Mucosa of gallbladder (tissue), 1 donor: Measurements from ENCODE around the gene GUCY1A1. TPM values are rescaled to one million over a fixed set of nuclear protein-coding genes. Genes with fewer than 3 reads are reported as not detected.
A peak's percentile ranks its signal among the peaks of the same experiment; 100 is the strongest.
"Not testable (repeated sequence)": the region's sequence is repeated elsewhere in the genome, so short reads cannot be mapped to it uniquely, and the experiment has no call there.

ENCODE experiments used
- DNase-seq: peaks from one replicate; pipeline ENCODE4 v3.0.0-alpha.2; 2020; ENCODE audit warnings: low spot score
- total RNA-seq: library from RNA; stranded (reverse); gene quantifications from one replicate; pipeline ENCODE4 v1.2.1, GENCODE V29; 2021
- donor health status: DM: no; HTN: no; CAD: no.

GUCY1A1 gene, protein sequence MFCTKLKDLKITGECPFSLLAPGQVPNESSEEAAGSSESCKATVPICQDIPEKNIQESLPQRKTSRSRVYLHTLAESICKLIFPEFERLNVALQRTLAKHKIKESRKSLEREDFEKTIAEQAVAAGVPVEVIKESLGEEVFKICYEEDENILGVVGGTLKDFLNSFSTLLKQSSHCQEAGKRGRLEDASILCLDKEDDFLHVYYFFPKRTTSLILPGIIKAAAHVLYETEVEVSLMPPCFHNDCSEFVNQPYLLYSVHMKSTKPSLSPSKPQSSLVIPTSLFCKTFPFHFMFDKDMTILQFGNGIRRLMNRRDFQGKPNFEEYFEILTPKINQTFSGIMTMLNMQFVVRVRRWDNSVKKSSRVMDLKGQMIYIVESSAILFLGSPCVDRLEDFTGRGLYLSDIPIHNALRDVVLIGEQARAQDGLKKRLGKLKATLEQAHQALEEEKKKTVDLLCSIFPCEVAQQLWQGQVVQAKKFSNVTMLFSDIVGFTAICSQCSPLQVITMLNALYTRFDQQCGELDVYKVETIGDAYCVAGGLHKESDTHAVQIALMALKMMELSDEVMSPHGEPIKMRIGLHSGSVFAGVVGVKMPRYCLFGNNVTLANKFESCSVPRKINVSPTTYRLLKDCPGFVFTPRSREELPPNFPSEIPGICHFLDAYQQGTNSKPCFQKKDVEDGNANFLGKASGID
- total RNA-seq = 20.0 TPM

DNA sequence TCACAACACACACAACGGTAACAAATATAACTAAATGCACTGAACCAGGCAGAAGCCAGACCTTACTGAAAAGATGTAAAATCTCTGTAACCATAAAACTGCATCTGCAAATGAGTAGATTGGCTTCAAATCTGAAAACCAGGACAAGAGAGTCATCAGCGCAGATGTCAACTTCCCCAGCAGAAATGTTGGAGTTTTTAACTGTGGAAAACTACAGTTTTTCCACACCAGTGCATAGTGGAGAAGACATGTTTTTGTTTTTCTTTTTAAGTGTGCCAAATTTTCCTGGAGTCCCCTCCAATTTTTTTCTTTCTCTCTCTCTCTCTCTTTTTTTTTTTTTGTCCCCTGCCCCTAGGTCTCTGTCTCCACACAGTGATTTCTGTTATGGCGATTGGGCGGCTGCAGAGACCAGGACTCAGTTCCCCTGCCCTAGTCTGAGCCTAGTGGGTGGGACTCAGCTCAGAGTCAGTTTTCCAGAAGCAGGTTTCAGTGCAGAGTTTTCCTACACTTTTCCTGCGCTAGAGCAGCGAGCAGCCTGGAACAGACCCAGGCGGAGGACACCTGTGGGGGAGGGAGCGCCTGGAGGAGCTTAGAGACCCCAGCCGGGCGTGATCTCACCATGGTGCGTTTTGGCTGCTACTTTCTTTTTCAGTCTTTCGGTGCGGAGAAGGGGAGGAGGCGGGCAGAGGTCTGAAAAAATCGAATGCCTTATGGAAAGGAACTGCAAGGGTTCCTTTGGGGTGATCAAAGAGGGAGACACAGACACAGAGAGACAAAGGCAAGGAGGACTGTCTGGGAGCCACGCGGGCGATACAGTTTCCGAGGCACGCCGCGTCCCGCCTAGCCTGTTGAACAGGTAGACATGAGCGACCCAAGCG, at the start of gene GUCY1A1:
Gene GUCY1A1, plus strand, starts transcription at position 505 of the 878 bp plus-strand sequence. CDS start 30,020 bp downstream, outside the sequence.
- peak; percentile 34 for DNase-seq

DNA sequence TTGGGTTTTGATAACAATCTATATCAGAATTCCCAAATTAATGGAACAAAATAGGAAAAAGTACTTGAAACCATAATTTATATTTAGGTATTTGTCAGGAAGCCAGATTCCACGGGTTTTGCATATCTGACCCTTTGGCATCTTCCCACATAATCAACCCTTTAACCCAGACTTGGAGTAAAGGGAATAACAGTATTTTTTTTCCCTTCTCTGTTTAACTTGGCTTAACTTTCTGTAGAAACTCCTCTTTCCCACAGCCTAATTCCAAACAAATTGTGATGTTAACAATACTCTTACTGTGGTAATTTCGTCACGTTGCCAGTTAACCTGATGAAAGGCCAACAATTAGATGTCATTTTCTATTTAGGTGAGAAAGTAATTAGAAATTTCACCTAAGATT, 49.4 kb upstream of the GUCY1A1 start:
- DNase-seq = no peak

DNA sequence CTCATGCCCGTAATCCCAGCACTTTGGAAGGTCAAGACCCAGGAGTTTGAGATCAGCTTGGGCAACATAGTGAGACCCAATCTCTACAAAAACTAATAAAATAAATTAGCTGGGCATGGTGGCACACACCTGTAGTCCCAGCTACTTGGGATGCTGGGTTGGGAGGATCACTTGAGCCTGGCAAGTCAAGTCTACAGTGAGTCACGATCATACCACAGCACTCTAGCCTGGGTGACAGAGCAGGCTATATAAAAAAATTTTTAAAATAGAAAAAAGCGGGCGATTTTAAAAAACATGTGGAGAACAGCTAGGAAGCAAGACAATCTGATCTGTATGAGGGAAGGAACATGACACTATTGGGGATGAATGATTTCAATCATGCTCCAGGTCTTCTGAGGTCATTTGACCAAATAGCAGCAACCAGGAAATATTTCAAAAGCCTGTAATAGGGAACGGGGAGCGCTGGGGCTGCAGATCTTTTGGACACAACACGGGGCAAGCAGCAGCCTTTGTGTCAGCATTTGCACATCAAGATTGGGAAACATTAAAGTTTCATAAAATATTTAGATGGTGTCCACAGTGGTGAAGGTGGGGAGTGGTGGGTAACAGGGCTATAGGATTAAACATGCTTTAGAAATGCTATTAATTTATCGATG, 48.3 kb upstream of the GUCY1A1 start:
- no peak for DNase-seq

DNA sequence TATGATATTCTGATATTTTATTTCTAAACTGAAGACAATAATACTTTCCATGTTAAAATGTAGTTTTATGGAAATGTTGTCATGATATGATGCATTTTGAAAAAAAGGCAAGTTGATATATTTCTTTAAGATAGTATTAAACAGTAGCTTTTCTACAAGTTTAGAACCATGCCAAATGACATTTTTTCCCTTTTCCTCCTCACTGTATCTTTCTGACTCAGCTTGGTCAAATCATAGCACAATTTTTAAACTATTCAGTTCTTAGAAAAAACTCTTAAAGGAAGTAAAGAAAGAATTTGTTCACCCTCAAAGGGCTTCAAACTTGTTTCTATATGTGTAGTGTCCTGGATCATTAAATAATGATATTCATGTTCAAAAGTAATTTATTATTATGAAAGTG, 46.0 kb upstream of the GUCY1A1 start:
- no peak for DNase-seq

DNA sequence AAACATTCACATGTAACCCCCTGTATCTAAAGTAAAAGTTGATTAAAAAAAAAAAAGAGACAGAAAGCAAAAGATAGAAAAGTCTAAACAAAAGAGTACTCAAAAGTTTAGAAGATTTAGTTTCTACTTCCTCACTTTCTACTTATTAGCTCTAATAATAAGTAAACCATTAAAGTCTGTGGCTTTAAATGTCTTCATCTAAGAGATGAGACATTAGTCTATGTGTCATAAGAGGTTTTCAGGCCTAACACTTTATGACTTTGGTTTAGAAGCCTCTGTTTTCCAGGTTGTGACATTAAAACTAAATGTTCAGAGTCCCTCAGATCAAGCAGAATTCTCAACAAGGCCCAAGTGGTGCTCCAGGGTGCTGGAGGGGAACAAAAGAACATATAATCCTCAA, 42.2 kb upstream of the GUCY1A1 start:
- DNase-seq = no peak

DNA sequence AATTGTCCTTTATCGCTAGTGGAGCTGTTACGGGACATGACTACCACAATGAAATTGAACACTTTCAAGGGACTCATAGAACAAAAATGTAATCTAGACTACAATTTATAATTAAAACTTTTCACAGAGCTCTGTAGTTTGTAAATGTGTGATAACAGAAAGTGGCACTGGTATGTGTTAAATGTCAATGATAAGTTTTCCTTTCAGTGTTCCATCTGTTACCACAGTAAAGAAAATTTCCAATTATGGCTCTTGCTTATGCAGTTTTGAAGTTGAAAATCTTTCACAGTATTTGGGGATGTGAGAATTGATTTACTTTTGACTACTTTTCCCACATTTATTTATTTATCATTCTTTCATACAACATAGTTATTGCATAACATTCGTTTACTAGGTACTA, 40.1 kb upstream of the GUCY1A1 start:
- DNase-seq = no peak

DNA sequence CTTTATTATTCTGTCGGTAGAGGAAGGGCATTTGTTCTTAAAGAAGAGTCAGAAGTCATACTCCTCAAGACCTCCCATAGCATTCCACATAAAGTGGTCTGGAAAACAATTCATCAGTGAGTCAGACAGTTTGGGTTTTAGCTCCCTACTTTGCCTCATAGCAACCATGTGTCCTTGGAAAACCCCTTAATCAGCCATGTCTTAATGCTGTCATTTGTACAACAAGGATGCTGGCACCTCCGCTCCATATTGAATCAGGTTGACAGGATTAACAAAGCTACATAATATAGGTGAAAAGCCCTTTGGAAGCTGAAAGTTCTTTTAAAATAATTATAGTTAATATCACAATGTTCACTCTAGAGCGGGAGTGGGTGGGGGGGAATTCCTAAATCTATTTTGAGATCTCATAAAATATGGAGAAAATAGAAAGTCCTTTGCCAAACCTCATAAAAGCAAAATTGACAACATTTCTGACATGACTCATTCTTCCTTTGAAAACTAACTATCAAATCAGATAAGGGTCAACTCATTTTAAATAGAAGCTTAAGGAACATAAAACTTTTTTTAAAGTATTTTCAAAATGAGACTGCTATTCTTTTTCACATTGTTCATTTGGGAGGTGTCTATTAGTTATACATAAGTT, 37.3 kb upstream of the GUCY1A1 start:
- no peak for DNase-seq

DNA sequence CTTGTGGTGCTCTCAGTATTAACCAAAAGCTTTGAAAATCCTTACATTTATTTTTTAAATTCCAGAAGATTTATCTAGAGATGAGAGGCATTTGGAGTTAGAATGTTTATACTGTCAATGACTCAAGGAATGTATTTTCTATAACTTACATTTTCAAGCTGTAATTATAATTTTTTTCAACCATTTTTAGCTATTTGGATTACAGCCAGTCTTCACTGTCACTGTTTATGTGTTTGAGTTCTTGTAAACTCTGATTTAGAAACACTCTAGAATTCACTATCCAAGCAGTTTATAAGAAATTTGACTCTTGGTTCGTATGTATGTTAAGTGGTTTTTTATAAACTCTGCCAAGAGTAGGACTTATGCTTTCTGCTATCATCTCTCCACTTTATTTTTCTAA, 36.7 kb upstream of the GUCY1A1 start:
- no peak for DNase-seq

DNA sequence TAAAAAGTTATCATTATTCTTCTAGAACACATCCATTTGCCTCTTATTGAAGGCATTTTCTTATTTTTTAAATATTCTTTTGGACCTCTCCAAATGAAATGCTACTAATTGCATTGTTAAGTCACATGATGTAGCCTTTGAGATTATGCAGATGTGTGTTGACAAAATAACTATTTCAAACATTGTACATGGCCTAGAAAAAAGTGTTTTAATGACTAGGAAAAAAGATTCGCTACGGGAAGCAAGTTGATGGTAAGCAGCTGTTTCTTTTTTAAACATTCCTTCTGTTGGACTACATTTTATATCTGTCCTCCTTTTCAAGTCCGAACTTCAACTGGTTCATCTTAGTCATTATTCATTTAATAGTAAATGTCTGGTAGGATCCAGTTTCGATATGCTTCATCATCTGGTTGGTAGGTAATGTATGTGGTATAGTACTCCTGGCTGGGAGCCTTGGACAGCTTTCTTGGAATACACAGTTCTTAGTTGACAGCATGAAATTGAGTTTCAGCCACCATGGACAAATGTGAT, 34.3 kb upstream of the GUCY1A1 start:
- no peak for DNase-seq

DNA sequence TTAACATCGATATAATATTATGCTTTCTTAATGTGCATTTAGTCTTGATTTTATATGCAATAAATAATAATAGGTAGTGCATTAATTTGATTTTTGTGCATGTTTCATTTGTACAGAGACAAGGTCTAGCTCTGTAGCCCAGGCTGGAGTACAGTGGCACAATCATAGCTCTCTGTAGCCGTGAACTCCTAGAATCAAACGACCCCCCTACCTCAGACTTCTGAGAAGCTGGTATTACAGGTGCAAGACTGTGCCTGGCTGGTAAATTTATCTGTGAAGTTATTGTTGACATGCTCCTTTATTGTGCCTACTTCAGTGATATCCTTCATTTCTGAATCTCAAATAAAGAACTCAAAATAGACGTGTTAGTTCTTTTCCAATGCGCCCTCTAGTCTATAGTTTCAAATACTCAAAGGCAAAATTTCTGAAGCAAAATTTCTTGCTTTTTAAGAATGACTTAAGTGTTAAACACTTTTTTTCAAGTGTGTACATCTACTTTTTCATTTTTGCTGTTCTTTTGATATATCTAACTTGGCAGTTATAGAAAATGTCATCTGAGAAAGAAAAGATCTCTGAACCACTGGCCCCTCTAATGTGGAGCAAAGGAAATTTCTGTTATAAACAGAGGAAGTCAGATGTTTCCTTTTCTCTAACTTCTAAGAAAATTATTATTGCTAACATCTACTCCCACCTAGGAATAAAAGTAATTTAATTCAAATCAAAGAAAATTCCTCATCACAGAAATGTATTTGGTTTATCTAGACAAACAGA, 28.3 kb upstream of the GUCY1A1 start:
- DNase-seq = no peak

DNA sequence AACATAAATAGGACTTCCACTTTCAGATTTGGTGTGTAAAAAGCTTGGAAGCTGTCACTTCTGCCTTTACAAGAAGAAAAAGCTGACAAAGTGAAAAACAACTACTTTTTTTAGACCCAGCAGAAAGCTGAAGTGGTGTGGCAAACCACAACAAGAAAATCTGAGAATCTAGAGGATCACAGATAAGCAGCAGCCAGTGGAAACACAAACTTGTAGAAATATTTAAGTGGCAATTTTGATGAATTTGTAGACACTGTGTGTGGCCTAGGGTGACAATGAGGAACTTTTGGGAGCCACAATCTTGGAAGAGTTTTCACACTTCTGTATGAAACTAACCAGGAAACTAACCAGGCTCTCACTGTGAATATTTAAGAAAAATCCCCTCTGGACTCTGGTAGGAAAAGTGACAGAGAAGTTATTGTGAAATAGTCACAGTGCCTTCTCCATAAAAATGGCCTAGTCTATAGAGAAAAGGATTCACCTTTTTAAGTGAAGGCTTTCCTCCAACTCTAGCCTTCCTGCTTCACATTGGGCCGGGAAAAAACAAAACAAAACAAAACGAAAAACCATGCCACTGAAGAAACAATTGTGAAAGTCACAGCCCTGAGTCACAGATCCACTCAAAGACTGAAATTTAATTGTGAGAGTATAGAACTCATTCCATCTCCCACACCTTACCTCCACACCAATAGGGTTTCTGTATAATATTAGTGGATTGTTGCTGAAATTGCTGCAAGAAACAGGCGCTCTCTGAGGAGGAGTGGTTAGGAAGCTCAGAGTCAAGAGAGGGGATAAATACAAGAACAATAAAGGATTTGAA, 26.7 kb upstream of the GUCY1A1 start:
- DNase-seq = no peak

DNA sequence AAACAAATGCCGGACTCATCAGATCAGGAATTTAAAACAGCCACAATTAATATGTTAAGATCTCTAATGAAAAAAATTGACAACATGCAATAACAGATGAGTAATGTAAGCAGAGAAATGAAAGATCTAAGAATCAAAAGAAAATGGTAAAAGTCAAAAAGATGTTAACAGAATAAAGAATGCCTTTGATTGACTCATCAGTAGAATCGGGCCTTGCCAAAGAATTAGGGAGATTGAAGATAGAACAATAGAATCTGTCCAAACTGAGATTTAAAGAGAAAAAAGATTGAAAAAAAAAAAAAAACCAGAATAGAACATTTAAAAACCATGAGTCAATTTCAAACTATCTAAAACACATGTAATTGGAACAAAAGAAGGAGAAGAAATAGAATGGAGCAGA, 25.9 kb upstream of the GUCY1A1 start:
- no peak for DNase-seq

DNA sequence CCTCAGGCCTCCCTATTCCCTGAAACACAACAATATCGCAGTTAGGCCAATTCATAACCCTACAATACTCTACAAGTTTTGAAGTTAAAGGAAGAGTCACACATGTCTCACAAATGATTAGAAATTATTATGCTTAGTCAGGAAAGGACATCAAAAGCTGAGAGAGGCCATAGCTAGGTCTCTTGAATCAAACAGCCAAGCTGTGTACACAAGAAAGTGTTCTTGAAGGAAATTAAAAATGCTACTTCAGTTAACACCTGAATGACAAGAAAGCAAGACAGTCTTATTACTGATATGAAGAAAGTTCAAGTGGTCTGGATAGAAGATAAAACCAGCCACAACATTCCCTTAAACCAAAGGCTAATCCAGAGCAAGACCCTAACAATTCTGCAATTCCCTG, 23.6 kb upstream of the GUCY1A1 start:
- DNase-seq = no peak

DNA sequence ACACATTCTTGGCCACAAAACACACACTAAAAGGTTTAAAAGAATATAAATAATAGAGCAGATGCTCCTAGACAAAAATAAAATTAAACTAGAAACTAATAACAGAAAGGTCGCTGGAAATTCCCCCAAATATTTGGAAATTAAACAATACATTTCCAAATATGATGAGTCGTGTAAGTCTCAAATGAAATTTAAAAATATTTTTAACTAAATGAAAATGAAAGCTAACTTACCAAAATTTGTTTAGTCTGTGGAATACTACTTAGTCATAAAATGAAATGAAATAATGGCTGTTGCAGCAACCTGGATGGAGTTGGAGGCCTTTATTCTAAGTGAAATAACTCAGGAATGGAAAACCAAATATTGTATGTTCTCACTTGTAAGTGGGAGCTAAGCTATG, 20.6 kb upstream of the GUCY1A1 start:
- DNase-seq = no peak

DNA sequence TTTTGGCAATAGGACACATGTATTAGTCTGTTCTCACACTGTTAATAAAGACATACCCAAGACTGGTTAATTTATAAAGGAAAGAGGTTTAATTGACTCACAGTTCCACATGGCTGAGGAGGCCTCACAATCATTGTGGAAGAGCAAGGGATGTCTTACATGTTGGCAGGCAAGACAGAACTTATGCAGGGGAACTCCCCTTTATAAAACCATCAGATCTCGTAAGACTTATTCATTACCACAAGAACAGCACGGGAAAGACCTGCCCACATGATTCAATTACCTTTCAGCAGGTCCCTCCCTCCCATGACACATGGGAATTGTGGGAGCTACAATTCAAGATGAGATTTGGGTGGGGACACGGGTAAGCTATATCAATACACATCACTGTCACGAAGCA, 15.9 kb upstream of the GUCY1A1 start:
- not testable (repeated sequence) for DNase-seq

DNA sequence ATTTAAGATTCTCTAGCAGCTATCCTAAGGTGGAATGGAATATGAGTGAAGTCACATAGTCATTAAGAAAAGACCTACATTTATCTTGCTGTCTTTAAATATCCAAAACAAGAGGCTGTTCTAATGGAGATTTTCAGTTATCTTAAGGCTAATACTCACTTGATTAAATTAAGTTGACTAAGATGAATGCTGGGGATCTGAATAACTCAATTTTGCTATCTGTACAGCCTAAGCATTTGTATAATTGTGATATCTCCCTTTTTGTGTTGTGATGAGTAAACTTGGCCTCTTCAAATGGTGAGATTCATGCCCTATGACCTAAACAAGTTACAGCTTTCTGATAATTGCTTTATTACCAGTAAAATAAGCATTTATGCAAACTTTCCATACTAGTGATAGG, 13.6 kb upstream of the GUCY1A1 start:
- no peak for DNase-seq

DNA sequence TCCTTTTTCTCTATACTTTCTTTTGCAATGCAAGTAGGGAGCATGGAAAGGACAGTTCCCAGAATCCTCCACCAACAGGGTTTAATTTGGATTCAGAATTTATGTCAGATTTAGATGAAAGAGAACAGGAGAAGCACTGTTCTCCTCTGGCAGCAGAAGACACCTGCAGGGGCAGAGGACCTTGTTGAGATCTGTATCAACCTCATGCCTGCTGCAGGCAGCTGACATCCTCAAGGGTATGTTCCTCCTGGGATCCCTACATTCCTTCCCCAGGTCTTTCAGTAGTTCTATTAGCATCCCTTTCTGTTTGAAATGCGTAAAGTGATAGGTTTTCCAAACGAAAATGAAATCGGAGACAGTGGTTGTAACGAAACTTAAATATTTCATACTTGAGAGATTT, 10.6 kb upstream of the GUCY1A1 start:
- DNase-seq = no peak

DNA sequence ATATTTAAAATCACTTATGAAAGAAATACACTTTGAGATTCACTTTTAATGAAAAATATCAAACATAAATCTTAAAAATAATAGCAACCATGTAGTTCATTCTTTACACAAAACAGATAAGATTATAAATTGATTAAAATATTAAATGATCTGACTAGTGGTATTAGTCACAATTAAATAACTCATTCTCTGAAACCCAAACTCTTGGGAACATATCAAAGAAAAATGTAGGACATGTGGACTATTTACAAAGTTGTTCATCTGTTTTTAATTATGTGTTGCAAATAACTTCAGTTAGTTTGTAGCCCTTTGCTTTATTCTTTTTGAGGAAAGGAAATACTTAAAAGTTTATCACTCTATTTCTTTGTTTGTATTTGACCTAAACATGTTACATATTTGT, 9.5 kb upstream of the GUCY1A1 start:
- DNase-seq = no peak

DNA sequence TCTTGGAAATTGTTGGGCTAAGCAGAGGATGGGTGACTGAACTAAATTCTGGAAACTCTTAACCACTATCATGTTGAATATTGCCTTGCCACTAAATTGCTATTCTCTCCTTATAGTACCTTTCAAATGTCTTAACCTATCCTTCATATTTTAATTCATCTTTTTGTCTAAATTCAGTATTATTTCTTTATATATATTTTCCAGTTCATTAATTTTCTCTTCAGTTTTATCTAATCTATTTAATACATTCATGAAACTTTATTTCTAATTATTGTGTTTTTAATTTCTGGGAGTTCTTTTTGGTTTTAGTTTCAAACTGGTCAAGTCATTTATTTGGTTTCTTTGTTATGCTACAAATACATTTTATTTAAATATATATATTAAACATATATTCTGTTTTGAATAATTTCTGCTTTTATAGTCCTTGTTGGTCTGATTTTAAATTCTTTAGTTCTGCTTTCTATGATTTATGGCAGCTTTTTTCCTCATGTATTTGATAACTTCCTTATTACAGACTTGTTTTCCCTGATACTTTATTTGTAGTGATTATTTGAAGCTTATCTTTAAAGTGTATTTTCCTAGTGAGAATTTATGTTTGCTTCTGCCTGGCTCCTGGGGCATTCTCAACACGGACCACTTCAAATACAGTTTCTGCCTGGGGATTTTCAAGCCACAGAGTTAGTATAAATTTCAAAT, 8.5 kb upstream of the GUCY1A1 start:
- DNase-seq = no peak
